ENCODE results near the gene INO80C. TPM values are rescaled to one million over a fixed set of nuclear protein-coding genes. Genes with fewer than 3 reads are reported as not detected.
A peak's percentile ranks its signal among the peaks of the same experiment; 100 is the strongest.

INO80C gene
- total RNA-seq (2012; rRNA removed) = 3.5 and 4.4 TPM in 2 replicates

DNA sequence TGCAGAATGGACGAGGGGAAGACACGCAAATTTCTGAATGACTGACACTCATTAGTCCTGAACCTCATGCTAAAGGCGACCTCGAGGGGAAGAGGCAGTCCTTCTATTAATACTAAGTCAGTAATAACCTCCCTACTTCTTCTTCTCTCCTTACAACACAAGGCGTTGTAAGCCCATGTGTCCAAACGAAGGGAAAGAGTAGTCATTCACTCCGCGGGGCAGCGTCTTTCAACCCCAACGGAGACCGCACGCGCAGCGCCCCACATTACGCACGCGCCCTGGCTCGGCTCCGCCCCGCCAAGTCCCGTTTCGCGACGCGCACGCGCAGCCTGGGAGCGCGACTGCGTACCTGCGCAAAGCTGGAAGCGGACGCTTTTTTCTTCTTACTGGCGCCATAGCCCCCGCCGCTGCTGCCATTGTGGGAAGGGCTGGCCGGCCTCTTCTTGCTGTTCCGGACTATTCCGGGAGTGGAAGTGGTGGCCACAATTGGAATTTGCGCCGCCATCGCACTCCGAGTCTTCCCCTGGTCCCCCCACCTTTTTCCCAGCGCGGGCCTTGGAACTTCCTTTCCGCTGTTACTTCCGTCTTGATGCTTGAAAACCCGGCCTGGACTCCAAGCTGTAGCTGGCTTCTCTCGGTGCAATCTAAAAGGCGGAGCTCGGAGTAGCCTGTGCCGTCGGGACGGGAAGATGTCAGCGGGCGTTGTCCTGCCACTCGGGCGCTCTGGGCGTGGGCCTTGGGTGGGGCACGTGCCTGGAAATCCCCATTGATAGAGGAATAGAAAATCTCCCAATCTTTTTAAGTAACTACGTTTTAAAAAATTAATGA, at the start of gene INO80C:
INO80C (minus strand) TSS at position 591 of the 828 bp plus-strand sequence; CDS start at position 505, 86 bp downstream.
- Histone ChIP-seq H3K36me3 (ENCODE audit: insufficient read depth, low read length) (no peaks in the 10 kb centered on the region), H3K9ac (ENCODE audit: low read depth, low read length) (peak within 1 kb of the TSS; percentile 91), H3K4me1 (ENCODE audit: control insufficient read depth, insufficient read depth, low read length) (peaks cover 18% of the 10 kb centered on the region), H3K9me3 (replicated peaks; ENCODE audit: low read length) (no peaks in the 10 kb centered on the region), H3K27me3 (ENCODE audit: control insufficient read depth, insufficient read depth, low read length) (no peaks in the 10 kb centered on the region), H3K4me2 (ENCODE audit: low read length) (peak within 1 kb of the TSS; percentile 83), H3K4me3 (ENCODE audit: low read length) (peak within 1 kb of the TSS; percentile 85)

GRCh38 chr18:35547008-35547605, 49.3 kb upstream of the INO80C start:
- H3K9me3 ChIP-seq (replicated peaks; ENCODE audit: low read length) = no peaks in the 10 kb centered on the region
- no peaks in the 10 kb centered on the region for H3K27me3 ChIP-seq (ENCODE audit: control insufficient read depth, insufficient read depth, low read length)
- no peak overlapping the region for H3K9ac ChIP-seq (ENCODE audit: low read depth, low read length)
- H3K4me3 ChIP-seq (ENCODE audit: low read length) = no peak overlapping the region
- no peaks in the 10 kb centered on the region for H3K4me1 ChIP-seq (ENCODE audit: control insufficient read depth, insufficient read depth, low read length)
- no peak overlapping the region for H3K4me2 ChIP-seq (ENCODE audit: low read length)
- H3K36me3 ChIP-seq (ENCODE audit: insufficient read depth, low read length) = no peaks in the 10 kb centered on the region

- no peak overlapping the region for H3K4me2 ChIP-seq (ENCODE audit: low read length)
- no peaks in the 10 kb centered on the region for H3K4me1 ChIP-seq (ENCODE audit: control insufficient read depth, insufficient read depth, low read length)
- no peaks in the 10 kb centered on the region for H3K9me3 ChIP-seq (replicated peaks; ENCODE audit: low read length)
- H3K4me3 ChIP-seq (ENCODE audit: low read length) = no peak overlapping the region
- no peaks in the 10 kb centered on the region for H3K36me3 ChIP-seq (ENCODE audit: insufficient read depth, low read length)
- H3K9ac ChIP-seq (ENCODE audit: low read depth, low read length) = no peak overlapping the region
- H3K27me3 ChIP-seq (ENCODE audit: control insufficient read depth, insufficient read depth, low read length) = no peaks in the 10 kb centered on the region
Measured at GRCh38 chr18:35542356-35542755, 44.6 kb upstream of the INO80C start.

DNA sequence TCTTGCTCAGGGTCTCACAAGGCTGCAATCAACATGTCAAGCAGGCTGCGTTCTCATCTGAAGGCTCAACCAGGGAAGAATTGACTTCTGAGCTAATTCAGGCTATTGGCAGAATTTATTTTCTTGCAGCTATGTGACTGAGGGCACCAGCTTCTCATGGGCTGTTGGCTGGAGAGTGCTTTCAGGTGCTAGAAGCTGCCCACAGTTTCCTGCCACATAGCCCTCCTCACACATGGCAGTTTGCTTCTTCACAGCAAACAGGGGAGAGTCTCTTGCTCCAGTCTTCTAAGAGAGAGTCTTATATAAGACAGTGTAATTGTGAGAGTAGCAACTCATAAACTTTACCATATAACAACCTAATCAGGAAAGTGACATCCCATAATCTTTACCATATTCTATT, 37.5 kb upstream of the INO80C start:
- no peak overlapping the region for H3K4me3 ChIP-seq (ENCODE audit: low read length)
- no peaks in the 10 kb centered on the region for H3K36me3 ChIP-seq (ENCODE audit: insufficient read depth, low read length)
- H3K9me3 ChIP-seq (replicated peaks; ENCODE audit: low read length) = peaks cover 2% of the 10 kb centered on the region
- no peak overlapping the region for H3K4me2 ChIP-seq (ENCODE audit: low read length)
- H3K4me1 ChIP-seq (ENCODE audit: control insufficient read depth, insufficient read depth, low read length) = no peaks in the 10 kb centered on the region
- no peaks in the 10 kb centered on the region for H3K27me3 ChIP-seq (ENCODE audit: control insufficient read depth, insufficient read depth, low read length)
- no peak overlapping the region for H3K9ac ChIP-seq (ENCODE audit: low read depth, low read length)

DNA sequence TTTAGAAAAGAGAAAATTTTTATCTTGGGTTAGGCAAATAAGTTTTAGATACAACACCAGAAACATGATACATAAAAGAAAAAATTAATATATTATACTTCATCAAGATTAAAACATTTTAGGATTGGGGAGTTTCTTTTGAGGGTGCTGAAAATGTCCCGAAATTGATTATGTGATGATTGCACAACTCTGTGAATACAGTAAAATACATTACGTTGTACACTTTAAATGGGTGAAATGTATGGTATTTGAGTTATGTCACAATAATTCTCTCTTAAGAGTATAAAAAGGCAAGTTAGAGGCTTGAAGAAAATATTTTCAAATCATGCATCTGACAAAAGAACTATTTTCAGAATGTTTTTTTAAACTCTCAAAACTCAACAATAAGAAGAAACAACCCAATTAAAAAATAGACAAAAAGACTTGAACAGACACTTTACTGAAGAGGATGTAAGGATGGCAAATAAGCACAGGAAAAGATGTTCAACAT, 36.2 kb upstream of the INO80C start:
- H3K4me2 ChIP-seq (ENCODE audit: low read length) = no peak overlapping the region
- H3K9me3 ChIP-seq (replicated peaks; ENCODE audit: low read length) = peaks cover 2% of the 10 kb centered on the region
- no peaks in the 10 kb centered on the region for H3K27me3 ChIP-seq (ENCODE audit: control insufficient read depth, insufficient read depth, low read length)
- H3K9ac ChIP-seq (ENCODE audit: low read depth, low read length) = no peak overlapping the region
- H3K36me3 ChIP-seq (ENCODE audit: insufficient read depth, low read length) = no peaks in the 10 kb centered on the region
- H3K4me3 ChIP-seq (ENCODE audit: low read length) = no peak overlapping the region
- H3K4me1 ChIP-seq (ENCODE audit: control insufficient read depth, insufficient read depth, low read length) = no peaks in the 10 kb centered on the region

- Histone ChIP-seq H3K27me3 (ENCODE audit: control insufficient read depth, insufficient read depth, low read length) (no peaks in the 10 kb centered on the region), H3K9me3 (replicated peaks; ENCODE audit: low read length) (no peaks in the 10 kb centered on the region), H3K4me3 (ENCODE audit: low read length) (no peak overlapping the region), H3K36me3 (ENCODE audit: insufficient read depth, low read length) (no peaks in the 10 kb centered on the region), H3K4me1 (ENCODE audit: control insufficient read depth, insufficient read depth, low read length) (peaks cover 10% of the 10 kb centered on the region), H3K4me2 (ENCODE audit: low read length) (no peak overlapping the region), H3K9ac (ENCODE audit: low read depth, low read length) (no peak overlapping the region)
Measured at GRCh38 chr18:35528749-35529274, 31.1 kb upstream of the INO80C start.

GRCh38 chr18:35526495-35527059, 28.8 kb upstream of the INO80C start:
- Histone ChIP-seq H3K4me3 (ENCODE audit: low read length) (no peak overlapping the region), H3K4me1 (ENCODE audit: control insufficient read depth, insufficient read depth, low read length) (peaks cover 10% of the 10 kb centered on the region), H3K4me2 (ENCODE audit: low read length) (peak overlapping the region; percentile 66), H3K36me3 (ENCODE audit: insufficient read depth, low read length) (no peaks in the 10 kb centered on the region), H3K9me3 (replicated peaks; ENCODE audit: low read length) (no peaks in the 10 kb centered on the region), H3K9ac (ENCODE audit: low read depth, low read length) (no peak overlapping the region), H3K27me3 (ENCODE audit: control insufficient read depth, insufficient read depth, low read length) (no peaks in the 10 kb centered on the region)

- no peak overlapping the region for H3K4me3 ChIP-seq (ENCODE audit: low read length)
- peak overlapping the region; percentile 66 for H3K4me2 ChIP-seq (ENCODE audit: low read length)
- no peak overlapping the region for H3K9ac ChIP-seq (ENCODE audit: low read depth, low read length)
- peaks cover 10% of the 10 kb centered on the region for H3K4me1 ChIP-seq (ENCODE audit: control insufficient read depth, insufficient read depth, low read length)
- H3K9me3 ChIP-seq (replicated peaks; ENCODE audit: low read length) = no peaks in the 10 kb centered on the region
- H3K27me3 ChIP-seq (ENCODE audit: control insufficient read depth, insufficient read depth, low read length) = no peaks in the 10 kb centered on the region
- H3K36me3 ChIP-seq (ENCODE audit: insufficient read depth, low read length) = no peaks in the 10 kb centered on the region
Measured at GRCh38 chr18:35525795-35526494, 28.2 kb upstream of the INO80C start.

DNA sequence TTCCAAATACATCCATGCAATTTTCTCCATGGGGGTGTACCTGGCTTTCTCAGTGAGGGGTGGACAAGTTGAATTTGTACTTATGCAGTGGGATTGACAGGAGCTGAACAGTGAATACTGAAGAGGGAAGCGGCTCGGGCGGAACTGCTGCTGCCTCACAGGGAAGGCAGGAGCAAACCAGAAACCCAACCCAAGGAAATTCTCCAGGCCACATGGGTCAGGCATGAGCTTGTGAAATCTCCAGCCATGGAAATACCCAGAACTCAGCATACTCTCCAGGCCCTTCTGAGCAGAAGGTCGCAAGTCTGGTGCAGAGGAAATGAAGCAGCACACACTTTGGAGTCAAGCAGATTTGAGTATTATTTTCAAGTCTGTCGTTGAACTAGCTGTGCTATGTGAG, 26.5 kb upstream of the INO80C start:
- Histone ChIP-seq H3K4me1 (ENCODE audit: control insufficient read depth, insufficient read depth, low read length) (peaks cover 10% of the 10 kb centered on the region), H3K4me2 (ENCODE audit: low read length) (no peak overlapping the region)

DNA sequence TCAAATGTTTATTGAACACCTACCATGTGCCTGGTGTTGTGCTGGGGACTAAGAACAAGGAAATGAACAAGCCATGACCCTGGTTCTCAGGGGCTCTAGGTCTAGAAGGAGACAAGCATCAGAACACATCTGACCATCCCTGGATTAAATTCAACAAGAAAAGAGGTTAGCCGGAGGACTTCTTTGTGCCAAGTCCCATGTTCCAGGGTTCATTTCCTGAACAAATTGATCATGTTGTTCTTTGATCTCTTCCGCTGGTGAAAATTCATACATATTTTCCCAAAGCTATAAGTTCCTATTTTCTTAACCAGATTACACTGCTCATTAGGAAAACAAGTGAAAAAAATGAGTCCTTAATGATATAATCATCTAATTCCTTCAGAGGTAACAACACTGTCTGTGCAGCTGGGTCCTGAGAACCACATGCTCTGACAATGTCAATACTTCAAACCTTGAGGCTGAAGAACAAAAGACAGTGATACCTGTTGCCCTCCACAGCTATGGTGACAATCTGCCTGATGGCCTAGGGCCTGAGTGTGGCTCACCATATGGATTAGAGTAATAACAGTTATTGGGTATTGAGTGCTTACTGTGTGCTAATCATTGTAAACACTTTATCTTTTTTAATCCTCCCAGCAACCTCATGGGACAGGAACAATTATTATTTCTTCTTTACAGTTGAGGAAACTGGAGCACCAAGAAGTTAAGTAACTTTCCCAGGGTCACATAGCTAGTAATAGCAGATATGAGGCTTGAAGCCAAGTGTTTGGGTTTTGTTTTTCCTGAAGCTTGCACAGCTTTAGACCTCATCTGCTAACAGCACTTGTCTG, 24.6 kb upstream of the INO80C start:
- no peak overlapping the region for H3K4me3 ChIP-seq (ENCODE audit: low read length)
- no peaks in the 10 kb centered on the region for H3K36me3 ChIP-seq (ENCODE audit: insufficient read depth, low read length)
- H3K4me1 ChIP-seq (ENCODE audit: control insufficient read depth, insufficient read depth, low read length) = peaks cover 10% of the 10 kb centered on the region
- no peaks in the 10 kb centered on the region for H3K9me3 ChIP-seq (replicated peaks; ENCODE audit: low read length)
- no peak overlapping the region for H3K4me2 ChIP-seq (ENCODE audit: low read length)
- no peak overlapping the region for H3K9ac ChIP-seq (ENCODE audit: low read depth, low read length)
- no peaks in the 10 kb centered on the region for H3K27me3 ChIP-seq (ENCODE audit: control insufficient read depth, insufficient read depth, low read length)

More for the DNA sequence above, 26.5 kb upstream of the INO80C start:
- Histone ChIP-seq H3K9me3 (replicated peaks; ENCODE audit: low read length) (no peaks in the 10 kb centered on the region), H3K27me3 (ENCODE audit: control insufficient read depth, insufficient read depth, low read length) (no peaks in the 10 kb centered on the region), H3K9ac (ENCODE audit: low read depth, low read length) (no peak overlapping the region), H3K36me3 (ENCODE audit: insufficient read depth, low read length) (no peaks in the 10 kb centered on the region), H3K4me3 (ENCODE audit: low read length) (no peak overlapping the region)

All from skeletal muscle satellite cell (primary cell).